Pons (tissue), 1 donor: ENCODE data around the gene PTBP1.

Experiments
- DNase-seq: peaks from one replicate; pipeline ENCODE4 v3.0.0-alpha.2; 2016; ENCODE audit warnings: low spot score

Gene PTBP1

GRCh38 chr19:797528-798414, 519 bp downstream of the PTBP1 start:
- peak; percentile 71 for DNase-seq

DNA sequence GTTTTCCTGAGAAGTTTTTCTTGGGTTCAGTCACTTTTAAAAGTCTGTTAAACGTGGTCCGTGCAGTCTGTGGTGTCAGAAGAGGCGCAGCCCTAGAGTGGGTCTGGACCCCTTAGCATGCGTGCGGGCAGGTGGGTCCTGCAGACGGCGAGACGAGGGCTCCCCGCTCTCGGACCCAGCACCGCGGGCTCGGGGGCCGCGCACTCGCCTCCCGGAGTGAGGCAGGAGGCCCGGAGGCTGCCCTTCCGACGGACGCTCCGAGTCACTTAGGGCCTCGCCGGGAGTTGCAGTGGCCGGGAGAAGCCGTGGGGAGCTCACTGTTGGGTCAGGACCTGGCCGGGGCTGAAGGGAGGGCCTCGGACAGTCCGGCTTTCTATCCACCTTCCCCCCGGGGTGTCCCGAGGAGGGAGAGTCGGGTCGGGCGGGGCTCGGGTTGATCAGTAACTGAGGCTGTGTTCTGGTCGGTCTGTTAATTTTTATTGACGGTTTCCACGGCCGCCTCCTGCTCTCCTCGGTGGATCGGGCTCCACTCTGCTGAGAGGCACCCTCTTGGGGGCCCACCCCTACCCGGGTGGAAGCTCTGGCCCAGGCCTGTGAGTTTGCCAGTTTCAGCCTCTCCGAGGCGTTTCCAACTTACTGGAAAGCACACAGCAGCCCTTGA, 1.3 kb downstream of the PTBP1 start:
- DNase-seq = no peak

DNA sequence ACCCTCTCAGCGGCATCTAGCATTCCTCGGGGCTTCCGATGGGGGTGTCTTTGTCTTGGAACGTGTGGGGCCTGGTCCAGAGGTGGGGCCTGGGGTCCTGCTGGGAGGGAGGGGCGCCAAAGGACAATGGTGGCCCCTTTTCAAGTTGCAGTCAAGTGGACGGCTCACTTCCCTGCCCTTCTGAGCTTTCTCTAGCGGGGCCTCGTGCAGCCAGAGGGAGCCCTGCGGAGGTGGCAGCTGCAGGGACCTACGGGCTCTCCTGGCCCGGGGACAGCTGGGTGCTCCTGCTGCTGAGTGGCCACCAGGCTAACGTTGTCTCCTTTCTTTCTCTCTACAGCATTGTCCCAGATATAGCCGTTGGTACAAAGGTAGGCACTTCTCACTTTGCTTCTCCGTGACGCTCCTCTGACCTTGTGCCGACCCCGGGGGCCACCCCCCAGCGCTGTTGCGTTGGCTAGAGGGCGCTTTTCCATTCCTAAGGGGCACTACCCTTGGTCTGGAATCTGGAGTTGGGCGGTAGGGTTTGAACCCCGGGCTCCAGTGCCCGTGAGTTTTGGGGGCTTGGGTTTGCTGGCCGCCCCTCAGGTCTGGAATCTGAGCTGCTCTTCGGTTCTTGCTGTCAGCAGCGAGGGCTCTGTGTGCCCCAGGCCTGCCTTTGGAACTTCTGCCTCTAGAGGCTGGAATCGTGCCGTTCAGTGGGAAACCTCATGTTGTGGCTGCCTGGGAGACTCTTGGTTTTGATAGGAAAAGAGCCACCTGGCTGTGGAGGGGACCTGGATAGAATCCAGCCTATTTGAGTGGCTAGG, 2.0 kb downstream of the PTBP1 start:
- no peak for DNase-seq

DNA sequence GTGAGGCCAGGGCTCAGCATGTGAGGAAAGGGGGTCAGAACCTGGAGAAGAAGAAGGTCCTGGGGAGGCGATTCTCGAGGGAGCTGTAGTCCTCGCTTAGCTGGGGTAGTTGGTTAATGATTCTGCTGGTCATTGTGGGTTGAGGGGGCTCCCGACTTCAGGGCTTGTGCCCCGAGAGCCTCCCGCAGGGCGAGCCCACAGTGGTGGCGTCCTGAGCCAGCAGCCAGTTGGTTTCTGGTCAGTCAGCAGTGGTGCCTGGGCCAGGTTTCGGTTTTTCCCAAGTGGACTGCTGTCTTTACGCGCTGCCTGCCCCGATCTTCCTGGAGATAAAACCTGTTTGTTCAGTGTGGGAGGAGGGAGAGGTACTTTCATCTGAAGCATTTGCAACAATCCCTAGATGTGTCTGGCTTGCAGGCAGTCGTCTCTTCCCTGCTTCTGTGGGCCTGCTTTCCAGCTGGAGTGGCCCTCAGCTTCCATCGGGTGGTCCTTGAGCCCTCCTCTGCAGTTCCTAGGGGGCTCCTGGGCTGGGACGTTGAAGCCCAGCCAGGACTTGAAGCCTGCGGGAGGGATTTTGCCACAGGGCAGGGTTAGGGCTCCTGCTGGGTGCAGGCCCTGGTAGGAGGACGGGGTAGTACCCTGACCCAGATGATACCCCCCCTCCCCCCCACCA, 3.2 kb downstream of the PTBP1 start:
- no peak for DNase-seq

DNA sequence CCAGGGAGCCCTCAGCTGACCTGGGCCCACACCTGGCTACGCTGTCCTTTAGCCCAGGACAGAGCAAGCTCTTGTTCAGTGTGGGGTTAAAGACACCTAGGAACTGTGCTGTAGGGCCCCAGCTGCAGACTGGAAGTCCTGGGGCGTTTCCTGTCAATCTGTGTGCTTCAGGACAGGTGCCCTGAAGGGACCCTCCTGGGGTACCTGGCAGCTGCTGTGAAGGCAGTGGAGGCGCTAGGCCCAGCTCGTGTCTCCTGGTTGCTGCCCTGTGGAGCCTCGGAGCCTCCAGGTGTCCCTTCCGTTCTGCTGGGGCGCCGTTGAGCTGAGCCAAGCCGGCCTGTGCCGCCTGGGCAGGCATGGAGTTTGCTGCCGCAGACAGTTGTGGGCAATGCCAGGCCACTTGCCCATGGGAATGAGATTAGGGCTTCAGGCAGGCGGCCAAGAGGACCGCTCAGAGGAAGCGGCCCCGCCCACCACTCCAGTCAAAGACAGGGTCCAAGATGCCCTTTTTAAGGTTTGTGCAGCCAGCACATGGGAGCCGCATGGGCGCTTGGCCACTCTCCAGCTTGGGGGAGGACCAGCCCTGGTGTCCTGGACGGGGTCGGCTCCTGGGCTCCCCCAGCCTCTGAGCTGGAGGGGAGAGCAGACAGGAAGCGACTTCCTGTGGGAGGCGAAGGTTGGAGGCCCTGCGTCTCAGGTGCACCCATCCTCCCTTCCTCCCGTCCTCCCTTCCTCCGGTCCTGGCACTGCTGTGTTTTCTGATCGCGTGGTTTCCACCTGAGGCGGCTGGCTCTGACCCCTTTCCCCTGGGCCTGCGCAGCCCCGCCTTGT, 4.0 kb downstream of the PTBP1 start:
- DNase-seq = no peak

- no peak for DNase-seq
These were observed 4.7 kb downstream of the PTBP1 start for GRCh38 chr19:801861-802497.

- DNase-seq = no peak
These were observed 5.3 kb downstream of the PTBP1 start for GRCh38 chr19:802498-803098.

DNA sequence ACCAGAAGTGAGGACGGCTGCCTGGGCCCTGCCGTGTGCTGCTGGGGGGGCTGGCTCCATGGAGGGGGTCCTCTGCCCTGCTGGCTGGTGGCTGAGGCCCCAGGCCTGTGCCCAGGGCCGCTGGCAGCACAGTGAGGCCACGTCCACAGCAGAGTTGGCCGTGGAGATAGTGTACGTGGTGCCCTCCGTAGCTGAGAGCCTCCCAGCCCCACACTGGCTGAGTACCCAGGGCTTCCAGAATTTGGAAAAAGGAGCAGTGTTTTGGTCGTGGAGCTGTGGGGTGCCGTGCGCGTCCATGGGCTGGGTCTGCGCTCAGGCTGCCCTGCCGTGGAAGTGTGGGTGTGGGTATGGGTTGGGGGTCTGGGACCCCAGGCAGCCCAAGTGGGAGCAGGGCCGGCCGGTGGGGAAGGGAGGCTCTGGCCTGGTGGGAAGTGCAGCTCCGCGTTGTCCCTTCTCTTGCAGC, 5.9 kb downstream of the PTBP1 start:
- no peak for DNase-seq

- DNase-seq = no peak
These were observed 6.6 kb downstream of the PTBP1 start for GRCh38 chr19:803686-804418.

DNA sequence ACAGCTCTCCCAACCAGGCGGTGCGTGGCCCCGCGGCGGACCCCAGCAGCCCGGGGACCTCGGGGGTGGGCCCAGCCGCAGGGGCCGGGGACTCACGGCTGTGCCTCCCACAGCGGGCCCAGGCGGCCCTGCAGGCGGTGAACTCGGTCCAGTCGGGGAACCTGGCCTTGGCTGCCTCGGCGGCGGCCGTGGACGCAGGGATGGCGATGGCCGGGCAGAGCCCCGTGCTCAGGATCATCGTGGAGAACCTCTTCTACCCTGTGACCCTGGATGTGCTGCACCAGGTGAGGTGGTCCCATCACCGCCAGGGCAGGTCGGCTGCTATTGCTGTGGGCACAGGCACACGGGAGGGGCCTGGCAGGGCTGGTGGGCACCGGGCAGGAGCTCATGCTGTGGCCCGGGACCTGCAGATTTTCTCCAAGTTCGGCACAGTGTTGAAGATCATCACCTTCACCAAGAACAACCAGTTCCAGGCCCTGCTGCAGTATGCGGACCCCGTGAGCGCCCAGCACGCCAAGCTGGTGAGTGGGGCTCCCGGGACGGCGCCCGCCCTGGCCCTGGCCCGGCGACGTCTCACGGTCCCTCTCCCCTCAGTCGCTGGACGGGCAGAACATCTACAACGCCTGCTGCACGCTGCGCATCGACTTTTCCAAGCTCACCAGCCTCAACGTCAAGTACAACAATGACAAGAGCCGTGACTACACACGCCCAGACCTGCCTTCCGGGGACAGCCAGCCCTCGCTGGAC, 7.3 kb downstream of the PTBP1 start:
- no peak for DNase-seq

- no peak for DNase-seq
These were observed 7.9 kb downstream of the PTBP1 start for GRCh38 chr19:805166-805551.

DNA sequence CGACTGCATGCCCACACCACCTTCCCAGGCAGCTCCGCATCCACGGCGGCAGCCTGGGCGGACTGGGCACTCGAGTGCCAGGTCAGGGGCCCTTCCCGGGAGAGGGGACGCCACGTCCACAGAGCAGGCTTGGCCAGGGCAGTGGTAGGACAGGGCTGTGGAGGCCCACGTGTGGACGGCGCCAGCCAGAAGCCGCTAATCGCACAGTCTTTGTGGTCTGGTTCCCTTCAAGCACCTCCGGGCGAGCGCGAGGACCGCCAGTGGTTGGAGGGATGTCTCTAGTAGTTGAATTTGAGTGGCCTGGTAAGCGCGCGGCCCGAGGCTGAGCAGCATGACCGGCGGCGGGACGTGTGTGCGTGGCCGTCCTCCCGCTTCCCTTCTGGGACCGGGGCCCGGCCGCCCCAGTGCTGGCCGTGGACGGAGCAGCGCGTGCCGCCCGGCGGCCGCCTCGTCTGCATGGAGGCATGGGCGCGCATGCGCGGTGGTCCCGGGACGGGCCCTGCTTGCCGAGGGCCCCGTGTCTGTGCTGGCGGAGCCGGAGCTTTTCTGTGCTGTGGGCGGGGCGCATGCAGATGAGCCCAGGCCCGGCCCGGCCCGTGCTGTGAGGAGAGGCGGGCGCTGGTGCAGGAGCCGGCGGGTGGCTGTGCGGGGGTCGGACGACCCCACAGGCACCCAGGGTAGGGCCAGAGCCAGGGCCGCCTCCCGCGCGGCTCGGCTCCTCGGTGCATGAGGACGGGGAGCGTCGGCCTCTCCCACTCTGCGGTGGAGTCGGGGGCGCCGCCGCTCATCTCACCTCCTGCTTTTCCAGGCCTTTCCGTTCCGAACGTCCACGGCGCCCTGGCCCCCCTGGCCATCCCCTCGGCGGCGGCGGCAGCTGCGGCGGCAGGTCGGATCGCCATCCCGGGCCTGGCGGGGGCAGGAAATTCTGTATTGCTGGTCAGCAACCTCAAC, 8.6 kb downstream of the PTBP1 start:
- DNase-seq = no peak

DNA sequence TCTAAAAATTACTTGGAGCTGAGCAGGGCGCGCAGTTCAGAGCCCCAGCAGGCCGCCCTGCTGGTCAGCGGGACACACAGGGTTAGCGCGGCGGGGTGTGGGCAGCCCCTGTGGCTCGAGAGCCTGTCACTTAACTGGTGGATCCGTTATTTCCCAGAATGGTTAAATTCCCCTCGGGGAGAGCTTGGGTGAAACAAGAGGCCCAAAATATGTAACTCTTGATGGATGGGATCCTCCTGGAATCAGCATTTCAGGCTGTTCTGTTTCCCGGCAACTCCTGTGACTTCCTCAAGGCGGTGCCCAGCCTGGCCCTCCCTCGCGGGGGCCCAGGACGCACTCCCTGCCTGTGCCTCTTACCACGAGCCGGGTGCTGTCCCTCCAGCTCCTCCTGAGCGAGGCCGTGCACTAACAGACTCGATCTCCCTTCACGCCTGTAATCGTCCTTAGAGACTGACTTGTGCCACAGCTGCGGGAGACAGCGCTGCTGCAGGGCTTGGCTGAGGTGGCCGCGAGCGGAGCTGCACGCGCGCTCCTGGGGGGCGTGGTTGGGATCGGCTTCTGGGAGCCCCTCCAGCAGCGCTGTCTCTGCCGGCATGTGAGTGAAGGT, 9.7 kb downstream of the PTBP1 start:
- no peak for DNase-seq

- no peak for DNase-seq
These were observed 10.6 kb downstream of the PTBP1 start for GRCh38 chr19:807627-808422.

DNA sequence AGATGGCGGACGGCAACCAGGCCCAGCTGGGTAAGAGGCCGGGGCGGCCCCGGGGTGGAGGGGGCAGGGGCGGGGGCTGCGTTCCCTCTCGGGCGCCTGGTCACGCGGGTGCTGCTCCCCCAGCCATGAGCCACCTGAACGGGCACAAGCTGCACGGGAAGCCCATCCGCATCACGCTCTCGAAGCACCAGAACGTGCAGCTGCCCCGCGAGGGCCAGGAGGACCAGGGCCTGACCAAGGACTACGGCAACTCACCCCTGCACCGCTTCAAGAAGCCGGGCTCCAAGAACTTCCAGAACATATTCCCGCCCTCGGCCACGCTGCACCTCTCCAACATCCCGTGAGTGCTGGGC, 11.1 kb downstream of the PTBP1 start:
- DNase-seq = no peak

GRCh38 chr19:810077-810855, 13.0 kb downstream of the PTBP1 start:
- DNase-seq = no peak
